OCI-LY7 (cell line): ENCODE results near the gene COLQ.

ENCODE experiments used
- EZH2phosphoT487 ChIP-seq: fragments of 200-600 bp; sonication (generic); IDR thresholded peaks from 2 replicates; pipeline ENCODE4 v1.6.1; 2018; ENCODE audit warnings: low read depth, borderline replicate concordance, mild to moderate bottlenecking, mixed run types, antibody characterized with exemption, low read length, moderate library complexity, mixed read lengths
- TF ChIP-seq, protein P1 (sequence below): fragments of 200-600 bp; sonication (generic); conservative IDR thresholded peaks from 2 replicates; pipeline ENCODE4 v1.5.1; 2014; ENCODE audit warnings: mild to moderate bottlenecking, antibody characterized with exemption, low read length, moderate library complexity, mixed read lengths

DNA sequence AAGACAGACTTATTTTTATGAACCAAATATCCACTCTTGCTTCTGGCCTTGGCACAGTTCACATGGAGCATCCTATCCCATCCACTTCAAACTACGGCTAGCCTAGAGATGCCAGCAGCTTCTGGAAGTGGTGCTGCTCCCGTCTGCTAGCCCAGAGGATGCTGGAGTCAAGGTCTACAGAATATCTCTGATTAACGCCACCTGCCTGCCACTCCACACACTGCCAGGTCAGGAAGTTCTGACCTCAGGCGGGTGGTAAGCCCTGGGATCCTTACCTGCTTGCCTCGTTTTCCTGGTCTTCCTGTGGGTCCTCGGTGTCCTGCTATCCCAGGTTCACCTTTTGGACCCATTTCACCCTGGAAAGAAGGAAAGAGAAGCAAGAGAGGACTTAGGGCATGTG is 51.2 kb downstream of the COLQ start:
- TF ChIP-seq, protein P1, sequence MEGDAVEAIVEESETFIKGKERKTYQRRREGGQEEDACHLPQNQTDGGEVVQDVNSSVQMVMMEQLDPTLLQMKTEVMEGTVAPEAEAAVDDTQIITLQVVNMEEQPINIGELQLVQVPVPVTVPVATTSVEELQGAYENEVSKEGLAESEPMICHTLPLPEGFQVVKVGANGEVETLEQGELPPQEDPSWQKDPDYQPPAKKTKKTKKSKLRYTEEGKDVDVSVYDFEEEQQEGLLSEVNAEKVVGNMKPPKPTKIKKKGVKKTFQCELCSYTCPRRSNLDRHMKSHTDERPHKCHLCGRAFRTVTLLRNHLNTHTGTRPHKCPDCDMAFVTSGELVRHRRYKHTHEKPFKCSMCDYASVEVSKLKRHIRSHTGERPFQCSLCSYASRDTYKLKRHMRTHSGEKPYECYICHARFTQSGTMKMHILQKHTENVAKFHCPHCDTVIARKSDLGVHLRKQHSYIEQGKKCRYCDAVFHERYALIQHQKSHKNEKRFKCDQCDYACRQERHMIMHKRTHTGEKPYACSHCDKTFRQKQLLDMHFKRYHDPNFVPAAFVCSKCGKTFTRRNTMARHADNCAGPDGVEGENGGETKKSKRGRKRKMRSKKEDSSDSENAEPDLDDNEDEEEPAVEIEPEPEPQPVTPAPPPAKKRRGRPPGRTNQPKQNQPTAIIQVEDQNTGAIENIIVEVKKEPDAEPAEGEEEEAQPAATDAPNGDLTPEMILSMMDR = peak; percentile 69
- no peak for TF ChIP-seq EZH2phosphoT487
